ENCODE data around the gene GLT8D1. TPM values are rescaled to one million over a fixed set of nuclear protein-coding genes. Genes with fewer than 3 reads are reported as not detected.

Gene GLT8D1
- total RNA-seq (2021; ENCODE audit: unreplicated experiment) (42.1 TPM), Bru-seq, nascent RNA (percentile 60 among the genes with signal in this experiment), BruChase-seq, experiment 1, labeled RNA remaining after a 6-hour chase (percentile 80 among the genes with signal in this experiment), BruChase-seq, experiment 2, labeled RNA remaining after a 2-hour chase (percentile 76 among the genes with signal in this experiment)
- polyA plus RNA-seq (2012), result 34.3 and 42.6 TPM in 2 replicates
- long read RNA-seq, transcript GLT8D1-201 (10 exons, 1,849 nt), result major isoform, 30 of 76 reads
- long read RNA-seq, partial matches to known transcripts, result 5 of 76 reads
- long read RNA-seq, other reads (novel, unspliced or antisense), result 38 of 76 reads

- Histone ChIP-seq H3K4me2 (ENCODE audit: low read length) (peak within 1 kb of the TSS; percentile 99), H3K79me2 (ENCODE audit: insufficient read depth, low read length) (peaks cover 61% of the 10 kb centered on the region), H3K27ac (ENCODE audit: low read depth, low read length) (peak within 1 kb of the TSS; percentile 96), H3K9me3 (ENCODE audit: control insufficient read depth in 1 of 2, insufficient read depth in 1 of 2, low read depth in 1 of 2, low read length in 2 of 2) (no peaks in the 10 kb centered on the region), H3K4me1 (ENCODE audit: control insufficient read depth in 1 of 2, insufficient read depth in 2 of 2, low read length in 2 of 2) (peaks cover 10 to 12% of the 10 kb centered on the region in 2 experiments; a peak in 3 of 4 replicates), H3K9me2 (ENCODE audit: insufficient read depth) (no peaks in the 10 kb centered on the region), H3K9ac (ENCODE audit: low read length) (peak within 1 kb of the TSS; percentile 91), H3K4me3 (replicated peaks in 1 of 2; ENCODE audit: low read depth in 1 of 2, low read length in 2 of 2) (peak within 1 kb of the TSS; percentile 94 to 96), H3K27me3 (ENCODE audit: insufficient read depth, low read length) (no peaks in the 10 kb centered on the region), H2AFZ (ENCODE audit: low read depth, low read length, poor library complexity, severe bottlenecking) (peak within 1 kb of the TSS; percentile 45), H3K36me3 (ENCODE audit: control insufficient read depth in 1 of 2, insufficient read depth in 2 of 2, low read length in 2 of 2) (peaks cover 10% of the 10 kb centered on the region in 2 experiments; a peak in 3 of 4 replicates), H4K20me1 (ENCODE audit: insufficient read depth) (no peaks in the 10 kb centered on the region)
- ChIA-PET CTCF (no interaction called here), RAD21 (ENCODE audit: low non-redundant PET in 1 of 2, low total read pairs in 2 of 2, uncharacterized antibody in 2 of 2, unreplicated experiment in 2 of 2) (no interaction called here), POLR2A (interaction anchor here (0.6 to 1.0 kb wide), 3 partner anchors 16 to 237 kb away, joined by 3 to 4 read pairs (median 3); no protein-coding TSS in a partner anchor)
- BruUV-seq (replicated peaks), result TSS peak; percentile 52
- peak; percentile 68 for DNase-seq (ENCODE audit: low read depth, low spot score)
- peak; percentile 93 for ATAC-seq
- intact Hi-C loops (cut with micrococcal nuclease), result no loop called here
- no peak for TF ChIP-seq ZBTB33 (IDR thresholded peaks at IDR 0.05; ENCODE audit: extremely low read depth, insufficient replicate concordance, low read length)
- TF ChIP-seq CTCF (IDR thresholded peaks at IDR 0.05 in 2 of 3, conservative IDR thresholded peaks at IDR 0.05 in 1 of 3; ENCODE audit: borderline replicate concordance in 1 of 3, insufficient read depth in 1 of 3, low read depth in 2 of 3, low read length in 2 of 3), result no peak
- TF ChIP-seq POLR2A (IDR thresholded peaks at IDR 0.05; ENCODE audit: borderline replicate concordance, extremely low read depth, insufficient read depth, insufficient read length), result peak; percentile 12
- TF ChIP-seq ZFX (IDR thresholded peaks at IDR 0.05), result peak; percentile 84
- no peak; the same call in 1 of the 2 replicates for TF ChIP-seq ELF1 (IDR thresholded peaks at IDR 0.05; ENCODE audit: borderline replicate concordance, low read depth)
- peak; percentile 78 for TF ChIP-seq EGR1 (IDR thresholded peaks at IDR 0.05; ENCODE audit: low read depth)
- no peak for TF ChIP-seq JUND (IDR thresholded peaks at IDR 0.05)
- TF ChIP-seq ZNF274 (IDR thresholded peaks at IDR 0.05; ENCODE audit: low read depth, low read length), result no peak
- no peak for TF ChIP-seq EZH2phosphoT487 (IDR thresholded peaks at IDR 0.05; ENCODE audit: borderline replicate concordance)
- no peak; the same call in 1 of the 2 replicates for TF ChIP-seq SP1 (IDR thresholded peaks at IDR 0.05; ENCODE audit: low read depth)
- peak; percentile 89 for TF ChIP-seq MAX (IDR thresholded peaks at IDR 0.05)
- no peak for TF ChIP-seq RAD21 (IDR thresholded peaks at IDR 0.05; ENCODE audit: low read depth)
- TF ChIP-seq POLR2AphosphoS5 (IDR thresholded peaks at IDR 0.05; ENCODE audit: low read depth, low read length), result peak; percentile 80
- no peak for TF ChIP-seq REST (IDR thresholded peaks at IDR 0.05; ENCODE audit: low read depth)
- peak; percentile 91 for TF ChIP-seq YY1 (IDR thresholded peaks at IDR 0.05; ENCODE audit: extremely low read depth, insufficient replicate concordance, low read depth, low read length)
- no peak for TF ChIP-seq EZH2 (IDR thresholded peaks at IDR 0.05)
Observed at GRCh38 chr3:52705688-52706686, at the start of gene GLT8D1, which contains the start of gene SPCS1. GLT8D1 (minus strand) TSS chr3:52705791; CDS start chr3:52700460, 5,331 bp downstream. SPCS1 (plus strand) TSS chr3:52706106; CDS start chr3:52706247, 141 bp downstream.
